ENCODE data around the gene CSRNP3. TPM values are rescaled to one million over a fixed set of nuclear protein-coding genes. Genes with fewer than 3 reads are reported as not detected.

Gene CSRNP3
- polyA plus RNA-seq, 1 donor (not counting 4 experiments of a cell fraction or from before 2014, with no cell fraction given), result 0.87 TPM

- H2AFZ ChIP-seq (ENCODE audit: control insufficient read depth, low read length), result no peak overlapping the region
- DNase-seq (ENCODE audit: low read depth, low spot score) (no peak), FAIRE-seq (no peak)
- H3K4me2 ChIP-seq (ENCODE audit: control insufficient read depth, extremely low read depth, insufficient read depth, low read depth, low read length), result no peak overlapping the region
- no peaks in the 10 kb centered on the region for H3K9me1 ChIP-seq (ENCODE audit: control insufficient read depth, extremely low read depth, insufficient read depth, low read length)
- H3K9me3 ChIP-seq (ENCODE audit: control insufficient read depth, low read depth, low read length), result no peaks in the 10 kb centered on the region
- H3K79me2 ChIP-seq (ENCODE audit: control insufficient read depth, insufficient read depth, low read length), result no peaks in the 10 kb centered on the region
- peaks cover 15% of the 10 kb centered on the region for H3K4me1 ChIP-seq (ENCODE audit: control insufficient read depth, extremely low read depth, insufficient read depth, low read length)
- no peaks in the 10 kb centered on the region for H3K36me3 ChIP-seq (ENCODE audit: control insufficient read depth in 2 of 2, extremely low read depth in 1 of 2, insufficient read depth in 2 of 2, low read length in 2 of 2)
- no peak overlapping the region for H3K4me3 ChIP-seq (ENCODE audit: control insufficient read depth in 2 of 3, extremely low read depth in 1 of 3, insufficient read depth in 2 of 3, low read depth in 1 of 3, low read length in 3 of 3)
- no peak overlapping the region for H3K27ac ChIP-seq (ENCODE audit: control insufficient read depth, insufficient read depth, low read length)
- dilution Hi-C loops (cut with MboI; ENCODE audit: extremely low pct_ligation_motif_present, low sequenced_read_pairs), result no loop called here
- TF ChIP-seq CTCF (optimal IDR thresholded peaks at IDR 0.05 in 1 of 3, IDR thresholded peaks at IDR 0.05 in 1 of 3, conservative IDR thresholded peaks at IDR 0.05 in 1 of 3; ENCODE audit: extremely low read depth in 1 of 3, insufficient read depth in 2 of 3, low read length in 3 of 3), result no peak
- no peak for TF ChIP-seq EZH2 (IDR thresholded peaks at IDR 0.05; ENCODE audit: low read length)
- H3K27me3 ChIP-seq (ENCODE audit: control insufficient read depth, extremely low read depth, insufficient read depth, low read length), result no peaks in the 10 kb centered on the region
- H3K9ac ChIP-seq (ENCODE audit: control insufficient read depth, extremely low read depth, insufficient read depth, low read length), result no peak overlapping the region
- no peaks in the 10 kb centered on the region for H4K20me1 ChIP-seq (ENCODE audit: control insufficient read depth, extremely low read depth, insufficient read depth, low read length)
Observed at GRCh38 chr2:165632594-165632993, 163.1 kb downstream of the CSRNP3 start.

GRCh38 chr2:165633431-165633830 lies 163.9 kb downstream of the CSRNP3 start:
- Histone ChIP-seq H3K36me3 (ENCODE audit: control insufficient read depth in 2 of 2, extremely low read depth in 1 of 2, insufficient read depth in 2 of 2, low read length in 2 of 2) (no peaks in the 10 kb centered on the region), H3K4me2 (ENCODE audit: control insufficient read depth, extremely low read depth, insufficient read depth, low read depth, low read length) (no peak overlapping the region), H3K27me3 (ENCODE audit: control insufficient read depth, extremely low read depth, insufficient read depth, low read length) (no peaks in the 10 kb centered on the region), H3K27ac (ENCODE audit: control insufficient read depth, insufficient read depth, low read length) (no peak overlapping the region), H3K9me3 (ENCODE audit: control insufficient read depth, low read depth, low read length) (no peaks in the 10 kb centered on the region), H3K79me2 (ENCODE audit: control insufficient read depth, insufficient read depth, low read length) (no peaks in the 10 kb centered on the region), H2AFZ (ENCODE audit: control insufficient read depth, low read length) (no peak overlapping the region), H3K9me1 (ENCODE audit: control insufficient read depth, extremely low read depth, insufficient read depth, low read length) (no peaks in the 10 kb centered on the region), H3K9ac (ENCODE audit: control insufficient read depth, extremely low read depth, insufficient read depth, low read length) (no peak overlapping the region), H3K4me1 (ENCODE audit: control insufficient read depth, extremely low read depth, insufficient read depth, low read length) (peaks cover 15% of the 10 kb centered on the region), H3K4me3 (ENCODE audit: control insufficient read depth in 2 of 3, extremely low read depth in 1 of 3, insufficient read depth in 2 of 3, low read depth in 1 of 3, low read length in 3 of 3) (no peak overlapping the region), H4K20me1 (ENCODE audit: control insufficient read depth, extremely low read depth, insufficient read depth, low read length) (no peaks in the 10 kb centered on the region)
- no peak for TF ChIP-seq EZH2 (IDR thresholded peaks at IDR 0.05; ENCODE audit: low read length)
- no peak for TF ChIP-seq CTCF (optimal IDR thresholded peaks at IDR 0.05 in 1 of 3, IDR thresholded peaks at IDR 0.05 in 1 of 3, conservative IDR thresholded peaks at IDR 0.05 in 1 of 3; ENCODE audit: extremely low read depth in 1 of 3, insufficient read depth in 2 of 3, low read length in 3 of 3)
- FAIRE-seq (no peak), DNase-seq (ENCODE audit: low read depth, low spot score) (no peak)
- dilution Hi-C loops (cut with MboI; ENCODE audit: extremely low pct_ligation_motif_present, low sequenced_read_pairs), result no loop called here
